Measurements from ENCODE around the gene FCHSD2. TPM values are rescaled to one million over a fixed set of nuclear protein-coding genes. Genes with fewer than 3 reads are reported as not detected.

Gene FCHSD2
- total RNA-seq, 1 donor, result 28.2 TPM

- peaks cover 11% of the 10 kb centered on the region for H3K4me1 ChIP-seq (ENCODE audit: insufficient read depth, low read length)
- no peak overlapping the region for H3K4me3 ChIP-seq (ENCODE audit: low read length)
- no peaks in the 10 kb centered on the region for H3K27me3 ChIP-seq (ENCODE audit: insufficient read depth, low read length)
- peaks cover 11% of the 10 kb centered on the region for H3K9me3 ChIP-seq (ENCODE audit: low read depth, low read length)
Observed at GRCh38 chr11:73013021-73013420, 129.1 kb downstream of the FCHSD2 start.

GRCh38 chr11:73012121-73012863, 129.8 kb downstream of the FCHSD2 start:
- Histone ChIP-seq H3K4me3 (ENCODE audit: low read length) (no peak overlapping the region), H3K9me3 (ENCODE audit: low read depth, low read length) (peaks cover 11% of the 10 kb centered on the region), H3K27me3 (ENCODE audit: insufficient read depth, low read length) (no peaks in the 10 kb centered on the region), H3K4me1 (ENCODE audit: insufficient read depth, low read length) (peaks cover 11% of the 10 kb centered on the region)

GRCh38 chr11:73011126-73011817, 130.8 kb downstream of the FCHSD2 start:
- H3K27me3 ChIP-seq (ENCODE audit: insufficient read depth, low read length), result no peaks in the 10 kb centered on the region

GRCh38 chr11:73009972-73010371, 132.1 kb downstream of the FCHSD2 start:
- Histone ChIP-seq H3K9me3 (ENCODE audit: low read depth, low read length) (peaks cover 11% of the 10 kb centered on the region), H3K4me3 (ENCODE audit: low read length) (no peak overlapping the region), H3K27me3 (ENCODE audit: insufficient read depth, low read length) (no peaks in the 10 kb centered on the region), H3K4me1 (ENCODE audit: insufficient read depth, low read length) (peaks cover 11% of the 10 kb centered on the region)

More at GRCh38 chr11:73011126-73011817, 130.8 kb downstream of the FCHSD2 start:
- Histone ChIP-seq H3K4me3 (ENCODE audit: low read length) (no peak overlapping the region), H3K4me1 (ENCODE audit: insufficient read depth, low read length) (peaks cover 11% of the 10 kb centered on the region), H3K9me3 (ENCODE audit: low read depth, low read length) (peaks cover 11% of the 10 kb centered on the region)

- Histone ChIP-seq H3K4me3 (ENCODE audit: low read length) (no peak overlapping the region), H3K27me3 (ENCODE audit: insufficient read depth, low read length) (no peaks in the 10 kb centered on the region), H3K4me1 (ENCODE audit: insufficient read depth, low read length) (no peaks in the 10 kb centered on the region), H3K9me3 (ENCODE audit: low read depth, low read length) (no peaks in the 10 kb centered on the region)
Observed at GRCh38 chr11:73004088-73004487, 138.0 kb downstream of the FCHSD2 start.

- Histone ChIP-seq H3K4me3 (ENCODE audit: low read length) (no peak overlapping the region), H3K9me3 (ENCODE audit: low read depth, low read length) (no peaks in the 10 kb centered on the region), H3K27me3 (ENCODE audit: insufficient read depth, low read length) (no peaks in the 10 kb centered on the region), H3K4me1 (ENCODE audit: insufficient read depth, low read length) (no peaks in the 10 kb centered on the region)
Observed at GRCh38 chr11:73003088-73003487, 139.0 kb downstream of the FCHSD2 start.

- Histone ChIP-seq H3K27me3 (ENCODE audit: insufficient read depth, low read length) (no peaks in the 10 kb centered on the region), H3K4me1 (ENCODE audit: insufficient read depth, low read length) (peaks cover 6% of the 10 kb centered on the region), H3K4me3 (ENCODE audit: low read length) (no peak overlapping the region), H3K9me3 (ENCODE audit: low read depth, low read length) (no peaks in the 10 kb centered on the region)
Observed at GRCh38 chr11:73002214-73002613, 139.9 kb downstream of the FCHSD2 start.

GRCh38 chr11:73001615-73002014, 140.5 kb downstream of the FCHSD2 start:
- Histone ChIP-seq H3K4me1 (ENCODE audit: insufficient read depth, low read length) (peaks cover 12% of the 10 kb centered on the region), H3K4me3 (ENCODE audit: low read length) (no peak overlapping the region), H3K27me3 (ENCODE audit: insufficient read depth, low read length) (no peaks in the 10 kb centered on the region), H3K9me3 (ENCODE audit: low read depth, low read length) (no peaks in the 10 kb centered on the region)

- no peak overlapping the region for H3K4me3 ChIP-seq (ENCODE audit: low read length)
- H3K4me1 ChIP-seq (ENCODE audit: insufficient read depth, low read length), result peaks cover 17% of the 10 kb centered on the region
- H3K9me3 ChIP-seq (ENCODE audit: low read depth, low read length), result no peaks in the 10 kb centered on the region
- no peaks in the 10 kb centered on the region for H3K27me3 ChIP-seq (ENCODE audit: insufficient read depth, low read length)
Observed at GRCh38 chr11:72998676-72999075, 143.4 kb downstream of the FCHSD2 start.

- peaks cover 17% of the 10 kb centered on the region for H3K4me1 ChIP-seq (ENCODE audit: insufficient read depth, low read length)
- no peaks in the 10 kb centered on the region for H3K9me3 ChIP-seq (ENCODE audit: low read depth, low read length)
- no peak overlapping the region for H3K4me3 ChIP-seq (ENCODE audit: low read length)
- H3K27me3 ChIP-seq (ENCODE audit: insufficient read depth, low read length), result no peaks in the 10 kb centered on the region
Observed at GRCh38 chr11:72996959-72997358, 145.2 kb downstream of the FCHSD2 start.

GRCh38 chr11:72989727-72990126, 152.4 kb downstream of the FCHSD2 start:
- no peaks in the 10 kb centered on the region for H3K9me3 ChIP-seq (ENCODE audit: low read depth, low read length)
- H3K4me1 ChIP-seq (ENCODE audit: insufficient read depth, low read length), result peaks cover 29% of the 10 kb centered on the region
- H3K4me3 ChIP-seq (ENCODE audit: low read length), result no peak overlapping the region
- H3K27me3 ChIP-seq (ENCODE audit: insufficient read depth, low read length), result no peaks in the 10 kb centered on the region

- Histone ChIP-seq H3K4me3 (ENCODE audit: low read length) (no peak overlapping the region), H3K9me3 (ENCODE audit: low read depth, low read length) (no peaks in the 10 kb centered on the region), H3K4me1 (ENCODE audit: insufficient read depth, low read length) (peaks cover 32% of the 10 kb centered on the region)
Observed at GRCh38 chr11:72988821-72989220, 153.3 kb downstream of the FCHSD2 start.

GRCh38 chr11:72985645-72986044, 156.5 kb downstream of the FCHSD2 start:
- Histone ChIP-seq H3K9me3 (ENCODE audit: low read depth, low read length) (no peaks in the 10 kb centered on the region), H3K4me1 (ENCODE audit: insufficient read depth, low read length) (peaks cover 53% of the 10 kb centered on the region), H3K27me3 (ENCODE audit: insufficient read depth, low read length) (no peaks in the 10 kb centered on the region), H3K4me3 (ENCODE audit: low read length) (no peak overlapping the region)

More at GRCh38 chr11:72988821-72989220, 153.3 kb downstream of the FCHSD2 start:
- no peaks in the 10 kb centered on the region for H3K27me3 ChIP-seq (ENCODE audit: insufficient read depth, low read length)

- Histone ChIP-seq H3K27me3 (ENCODE audit: insufficient read depth, low read length) (no peaks in the 10 kb centered on the region), H3K9me3 (ENCODE audit: low read depth, low read length) (no peaks in the 10 kb centered on the region)
Observed at GRCh38 chr11:72984453-72985077, 157.6 kb downstream of the FCHSD2 start.

GRCh38 chr11:72983560-72983959, 158.6 kb downstream of the FCHSD2 start:
- Histone ChIP-seq H3K27me3 (ENCODE audit: insufficient read depth, low read length) (no peaks in the 10 kb centered on the region), H3K9me3 (ENCODE audit: low read depth, low read length) (no peaks in the 10 kb centered on the region), H3K4me1 (ENCODE audit: insufficient read depth, low read length) (peaks cover 49% of the 10 kb centered on the region), H3K4me3 (ENCODE audit: low read length) (no peak overlapping the region)

More at GRCh38 chr11:72984453-72985077, 157.6 kb downstream of the FCHSD2 start:
- peaks cover 53% of the 10 kb centered on the region for H3K4me1 ChIP-seq (ENCODE audit: insufficient read depth, low read length)
- H3K4me3 ChIP-seq (ENCODE audit: low read length), result no peak overlapping the region

All from mononuclear cell (primary cell).